ENCODE measurements around the gene FLYWCH2.
A peak's percentile ranks its signal among the peaks of the same experiment; 100 is the strongest.

The FLYWCH2 gene

DNA sequence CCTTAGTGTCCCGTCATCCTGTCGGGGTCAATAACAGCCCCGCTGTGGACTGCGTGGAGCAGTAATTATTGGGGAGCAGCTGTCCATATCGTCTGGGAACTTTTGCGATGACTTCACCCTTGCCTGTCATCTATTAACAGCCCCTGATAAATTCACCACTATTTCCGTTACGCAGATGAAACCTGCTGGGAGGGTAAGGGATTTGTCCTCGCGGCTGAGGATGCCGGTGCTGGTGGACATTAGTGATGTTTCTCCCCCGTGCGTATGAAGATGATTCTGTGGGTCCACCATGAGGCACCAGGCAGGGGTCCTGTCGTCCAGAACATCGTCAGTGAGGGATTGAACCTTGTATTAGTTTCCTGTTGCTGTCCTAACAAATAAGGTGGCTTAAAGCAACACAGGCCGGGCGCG is 1.0 kb downstream of the FLYWCH2 start:
- DNase-seq, result no peak

DNA sequence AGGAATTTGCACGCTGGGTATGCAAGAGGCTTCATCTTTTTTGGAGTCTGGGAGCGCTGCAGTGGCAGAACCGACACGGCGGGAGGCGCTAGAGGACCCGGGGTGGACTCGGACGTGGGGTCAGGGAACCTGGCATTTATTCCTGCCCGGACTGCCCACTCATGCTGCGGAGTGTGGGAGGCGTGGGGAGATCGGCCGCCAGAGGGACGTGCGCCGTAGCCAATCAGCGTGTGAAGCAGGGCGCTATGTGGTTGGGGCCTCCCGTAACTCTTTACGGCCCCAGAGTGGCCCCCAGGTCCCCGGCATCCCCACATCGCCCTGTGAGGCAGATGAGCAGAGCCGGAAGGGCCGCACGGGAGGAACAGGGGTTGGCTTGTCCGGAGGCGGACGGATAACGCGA is 11.2 kb downstream of the FLYWCH2 start:
- no peak for DNase-seq

DNA sequence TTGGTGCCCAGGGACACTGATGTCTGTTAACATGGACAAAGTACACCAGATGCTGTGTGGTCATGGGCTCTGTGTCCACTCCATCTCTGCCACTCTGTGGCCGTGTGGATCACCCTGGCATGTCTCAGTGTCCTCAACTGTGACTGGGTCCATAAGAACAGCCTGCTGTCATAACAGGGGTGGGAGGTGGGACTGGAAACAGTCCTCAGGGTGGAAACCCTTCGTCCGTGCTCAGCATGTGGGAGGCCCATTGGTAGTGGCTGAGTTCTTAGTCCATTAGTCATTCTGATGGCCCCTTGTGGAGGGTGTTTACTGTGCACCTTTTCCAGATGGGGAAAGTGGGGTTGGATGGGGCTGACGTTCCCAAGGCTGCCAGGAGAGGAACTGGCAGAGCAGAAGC is 12.8 kb downstream of the FLYWCH2 start:
- no peak for DNase-seq

DNA sequence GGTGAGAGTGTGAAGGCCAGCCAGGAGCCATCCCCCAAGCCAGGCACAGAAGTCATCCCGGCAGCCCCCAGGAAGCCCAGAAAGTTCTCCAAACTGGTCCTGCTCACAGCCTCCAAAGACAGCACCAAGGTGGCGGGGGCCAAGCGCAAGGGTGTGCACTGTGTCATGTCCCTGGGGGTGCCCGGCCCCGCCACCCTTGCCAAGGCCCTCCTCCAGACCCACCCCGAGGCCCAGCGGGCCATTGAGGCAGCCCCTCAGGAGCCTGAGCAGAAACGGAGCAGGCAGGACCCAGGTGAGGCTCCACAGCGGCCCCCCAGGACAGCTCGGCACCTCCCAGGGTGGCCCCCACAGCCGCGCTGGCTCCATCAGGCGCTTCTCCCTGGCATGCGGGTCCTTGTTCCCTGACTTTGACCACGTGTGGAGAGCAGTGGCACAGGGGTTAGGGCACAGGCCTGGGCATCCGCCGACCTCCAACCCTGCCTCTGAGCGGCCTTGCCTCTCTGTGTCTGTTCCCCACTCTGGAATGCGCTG is 13.5 kb downstream of the FLYWCH2 start:
- DNase-seq, result no peak

DNA sequence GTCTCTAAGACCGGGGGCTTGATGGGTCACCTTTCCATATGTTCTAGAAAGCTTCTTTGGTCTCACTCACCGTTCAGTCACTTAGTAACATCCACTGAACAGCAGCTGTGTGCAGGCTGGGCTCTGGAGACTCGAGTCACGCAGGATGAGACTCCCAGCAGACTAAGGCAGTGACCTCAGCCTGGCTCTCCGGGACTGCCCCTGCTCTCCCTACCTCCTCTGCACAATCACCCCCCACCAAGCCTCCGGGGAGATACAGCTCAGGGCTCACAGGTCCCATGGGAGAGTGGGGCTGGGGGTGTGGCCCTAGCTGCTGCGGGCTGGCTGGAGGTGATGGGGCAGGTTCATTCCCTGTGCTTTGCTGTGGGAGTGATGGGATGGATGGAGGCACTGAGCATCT is 14.1 kb downstream of the FLYWCH2 start:
- DNase-seq, result no peak

DNA sequence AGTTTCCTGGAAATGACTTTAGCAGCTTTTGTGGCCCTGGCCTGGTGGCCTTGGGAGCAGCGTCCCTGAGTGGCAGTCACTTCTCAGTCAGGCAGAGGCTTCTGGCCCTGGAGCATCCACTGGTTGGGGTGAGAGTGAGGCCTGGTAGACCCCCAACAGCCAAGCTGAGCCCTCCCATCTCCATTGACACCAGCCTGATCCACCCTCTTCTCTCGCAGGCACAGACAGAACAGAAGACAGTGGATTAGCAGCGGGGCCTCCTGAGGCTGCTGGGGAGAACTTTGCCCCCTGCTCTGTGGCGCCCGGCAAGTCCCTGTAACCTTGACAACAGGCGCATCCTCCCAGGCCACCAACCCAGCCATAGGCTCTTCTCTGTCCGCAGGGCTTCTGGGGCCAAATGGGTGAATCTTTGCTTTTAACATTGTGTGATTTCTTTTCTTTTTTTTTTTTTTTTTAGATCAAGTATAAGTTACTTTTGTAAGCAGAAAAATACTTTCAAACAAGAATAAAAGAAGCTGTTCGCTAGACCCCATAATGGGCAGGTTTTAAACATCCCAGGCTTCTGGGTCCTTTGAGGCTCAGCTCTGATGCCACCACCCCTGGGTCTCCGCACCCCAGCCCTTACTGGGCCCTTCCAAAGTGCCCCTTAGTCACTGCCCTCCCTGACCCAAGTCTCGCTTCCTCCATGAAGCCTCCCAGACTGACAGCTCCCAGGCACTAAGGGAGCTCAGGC is 16.0 kb downstream of the FLYWCH2 start:
- DNase-seq, result no peak

DNA sequence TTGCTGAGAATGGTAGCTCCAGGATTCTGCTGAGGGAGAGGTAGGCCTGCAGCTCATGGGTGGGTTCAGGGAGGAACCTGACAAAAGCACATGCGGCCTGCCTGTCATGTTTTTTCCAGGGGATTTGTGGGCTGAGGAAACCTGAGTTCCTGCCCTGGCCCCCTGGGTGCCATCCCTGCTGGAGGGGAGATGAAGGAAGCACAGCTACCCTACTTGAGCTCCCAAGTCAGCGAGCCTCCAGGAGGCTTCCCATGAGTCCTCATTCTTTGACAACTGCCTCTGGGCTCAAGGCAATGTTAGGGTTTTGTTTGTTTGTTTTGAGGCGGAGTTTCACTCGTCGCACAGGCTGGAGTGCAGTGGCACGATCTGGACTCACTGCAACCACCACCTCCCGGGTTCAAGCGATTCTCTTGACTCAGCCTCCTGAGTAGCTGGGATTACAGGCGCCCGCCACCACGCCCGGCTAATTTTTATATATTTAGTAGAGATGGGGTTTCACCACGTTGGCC is 16.6 kb downstream of the FLYWCH2 start:
- no peak for DNase-seq

DNA sequence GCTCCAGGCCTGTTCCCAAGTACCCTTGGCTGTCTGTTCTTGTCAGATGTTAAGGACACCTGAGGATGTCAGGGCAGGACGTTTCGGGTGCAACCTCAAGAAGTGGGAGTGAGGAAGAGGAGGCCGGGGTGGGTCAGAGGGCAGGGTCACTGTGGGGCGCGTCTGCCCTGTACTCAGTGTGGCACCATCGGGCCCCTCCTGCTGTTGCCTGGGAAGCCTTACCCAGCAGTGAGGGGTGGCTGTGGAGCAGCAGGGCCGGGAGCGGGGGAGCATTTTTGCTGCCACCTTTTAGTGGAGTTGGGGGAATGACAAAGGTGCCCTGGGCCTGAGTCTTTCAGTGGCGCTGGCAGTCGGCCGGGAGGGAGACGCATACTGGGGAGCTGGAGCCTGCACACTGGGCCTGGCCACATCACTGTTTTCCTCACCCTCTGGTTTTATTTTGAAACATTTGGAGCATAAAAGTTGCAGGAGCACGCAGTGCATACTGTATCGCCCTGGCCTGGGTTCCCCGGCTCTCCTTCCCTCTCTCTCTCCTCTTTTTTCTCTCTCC is 17.6 kb downstream of the FLYWCH2 start:
- no peak for DNase-seq

DNA sequence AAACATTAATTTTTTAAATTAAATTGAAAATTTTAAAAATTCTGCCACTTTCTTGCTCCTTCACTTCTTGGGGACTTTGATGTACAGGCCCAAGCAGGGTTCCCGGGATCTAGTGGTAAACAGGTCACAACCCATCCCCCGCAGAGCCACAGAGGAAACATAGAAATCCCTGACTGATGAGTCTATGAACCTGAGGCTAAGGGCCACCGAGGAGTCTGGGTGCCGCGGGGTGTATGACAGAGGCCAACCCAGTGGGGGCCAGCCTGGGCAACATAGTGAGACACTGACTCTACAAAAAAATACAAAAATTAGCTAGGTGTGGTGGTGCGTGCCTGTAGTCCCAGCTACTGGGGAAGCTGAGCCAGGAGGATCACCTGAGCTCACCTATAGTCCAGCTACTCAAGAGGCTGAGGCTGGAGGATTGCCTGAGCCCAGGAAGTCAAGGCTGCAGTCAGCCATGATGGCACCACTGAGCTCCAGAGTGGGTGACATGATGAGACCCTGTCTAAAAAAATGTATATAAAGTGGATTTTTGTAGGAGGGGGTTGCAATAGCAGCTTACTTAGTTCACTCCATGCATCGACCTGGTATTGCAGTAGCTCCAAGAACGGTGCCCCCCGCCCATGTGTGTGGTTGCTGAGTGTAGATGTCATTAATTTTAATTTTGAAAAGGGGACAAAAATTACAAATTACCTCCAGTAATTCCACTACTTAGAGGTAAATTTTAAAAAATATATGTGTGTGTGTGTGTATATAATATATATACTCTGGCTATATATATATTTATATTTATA is 19.5 kb downstream of the FLYWCH2 start:
- no peak for DNase-seq

DNA sequence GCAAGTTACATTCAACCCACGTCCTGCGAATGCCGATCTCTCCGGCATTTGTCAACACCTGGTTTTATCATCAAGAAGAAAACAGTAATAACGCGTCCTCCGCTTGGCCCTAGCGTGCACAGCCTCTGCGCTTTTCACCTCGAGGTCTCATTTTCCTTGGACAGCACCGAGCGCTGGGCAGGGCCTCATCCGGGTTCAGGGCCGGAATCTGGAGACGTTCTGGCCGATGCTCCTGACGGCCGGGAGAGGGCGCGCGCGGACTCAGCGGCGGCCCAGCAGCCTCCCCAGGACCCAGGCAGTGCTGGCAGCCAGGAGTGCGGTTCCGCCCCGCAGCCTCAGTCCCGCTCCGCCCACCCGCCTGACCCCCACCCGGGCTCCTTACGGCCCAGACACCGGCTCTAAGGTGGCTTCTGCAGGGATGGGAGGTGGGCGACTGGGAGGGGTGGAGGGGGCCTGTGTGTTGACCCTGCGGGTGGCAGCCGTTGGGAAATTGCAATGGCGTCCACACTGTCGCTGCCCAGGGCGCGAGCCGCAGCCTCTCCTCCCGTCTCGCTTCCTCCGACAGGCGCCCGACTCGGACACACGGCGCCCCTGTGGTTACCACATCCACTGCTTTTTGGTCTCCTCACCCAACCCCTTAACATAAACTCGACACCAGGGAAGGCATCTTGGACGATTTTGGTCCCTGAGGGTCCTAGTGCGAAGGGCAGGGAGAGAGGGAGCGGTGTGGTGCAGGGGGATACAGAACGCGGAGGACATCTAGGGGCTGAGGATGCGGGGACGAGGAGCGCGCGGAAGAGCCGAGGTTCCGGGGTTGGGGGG is 21.3 kb downstream of the FLYWCH2 start:
- DNase-seq, result peak; percentile 70

DNA sequence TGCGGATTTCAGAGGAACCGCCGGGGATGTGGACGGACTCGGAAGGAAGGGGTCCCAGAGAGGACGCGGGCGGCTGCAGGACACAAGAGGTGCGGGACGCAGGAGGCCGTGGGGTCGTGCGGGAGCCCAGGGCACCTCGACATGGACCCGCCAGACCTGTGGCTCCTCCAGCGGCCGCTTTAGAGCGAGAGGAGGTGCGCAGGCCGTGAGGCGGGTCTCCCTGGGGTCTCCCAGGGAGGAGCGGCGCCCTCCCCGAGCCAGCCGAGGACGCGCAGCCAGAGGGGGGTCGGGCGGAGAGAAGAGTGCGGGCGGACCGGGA is 21.9 kb downstream of the FLYWCH2 start:
- DNase-seq, result no peak

DNA sequence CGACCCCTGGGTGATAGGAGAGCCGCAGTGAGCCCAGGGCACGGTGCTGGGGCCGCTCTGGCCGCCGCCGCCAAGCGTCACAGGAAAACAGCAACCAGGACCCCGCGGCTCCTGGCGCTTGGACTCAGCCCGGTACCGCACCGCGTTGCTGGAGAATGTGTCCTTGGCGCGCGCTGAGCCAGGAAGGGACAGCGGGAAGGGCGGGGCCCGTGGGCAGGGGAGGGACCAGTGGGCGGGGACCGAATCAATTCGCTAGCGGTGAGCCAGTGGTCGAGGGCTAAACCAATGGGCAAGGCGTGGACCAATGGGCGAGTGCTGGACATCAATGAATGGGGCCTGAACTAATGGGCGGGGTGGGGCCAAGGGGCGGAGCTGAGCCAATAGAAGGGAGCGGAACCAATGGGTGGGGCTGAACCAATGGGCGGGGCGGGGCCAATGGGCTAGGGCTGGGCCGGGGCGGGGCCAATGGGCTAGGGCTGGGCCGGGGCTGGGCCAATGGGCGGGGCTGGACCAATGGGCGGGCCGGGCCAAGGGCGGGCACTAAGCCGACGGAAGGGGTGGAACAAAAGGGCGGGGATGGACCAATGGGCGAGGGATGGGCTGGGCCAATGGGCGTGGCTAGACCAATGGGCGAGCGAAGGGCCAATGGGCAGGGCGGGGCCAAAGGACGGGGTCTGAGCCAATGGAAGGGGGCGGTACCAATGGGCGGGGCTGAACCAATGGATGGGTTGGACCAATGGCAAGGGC is 22.4 kb downstream of the FLYWCH2 start:
- DNase-seq, result peak; percentile 87

DNA sequence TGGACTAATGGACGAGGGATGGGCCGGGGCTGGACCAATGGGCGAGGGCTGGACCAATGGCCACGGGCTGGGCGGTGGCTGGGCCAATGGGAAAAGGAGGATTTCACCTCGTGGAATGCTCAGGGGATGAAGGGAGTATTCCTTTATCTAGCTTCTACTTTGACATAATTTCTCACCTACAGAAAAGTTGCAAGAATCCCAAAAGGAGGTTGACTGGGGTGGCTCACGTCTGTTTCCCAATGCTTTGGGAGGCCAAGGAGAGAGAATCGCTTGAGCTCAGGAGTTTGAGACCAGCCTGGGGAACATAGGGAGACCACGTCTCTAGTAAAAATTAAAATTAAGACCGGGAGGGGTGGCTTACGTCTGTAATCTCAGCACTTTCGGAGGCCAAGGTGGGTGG is 23.0 kb downstream of the FLYWCH2 start:
- no peak for DNase-seq

DNA sequence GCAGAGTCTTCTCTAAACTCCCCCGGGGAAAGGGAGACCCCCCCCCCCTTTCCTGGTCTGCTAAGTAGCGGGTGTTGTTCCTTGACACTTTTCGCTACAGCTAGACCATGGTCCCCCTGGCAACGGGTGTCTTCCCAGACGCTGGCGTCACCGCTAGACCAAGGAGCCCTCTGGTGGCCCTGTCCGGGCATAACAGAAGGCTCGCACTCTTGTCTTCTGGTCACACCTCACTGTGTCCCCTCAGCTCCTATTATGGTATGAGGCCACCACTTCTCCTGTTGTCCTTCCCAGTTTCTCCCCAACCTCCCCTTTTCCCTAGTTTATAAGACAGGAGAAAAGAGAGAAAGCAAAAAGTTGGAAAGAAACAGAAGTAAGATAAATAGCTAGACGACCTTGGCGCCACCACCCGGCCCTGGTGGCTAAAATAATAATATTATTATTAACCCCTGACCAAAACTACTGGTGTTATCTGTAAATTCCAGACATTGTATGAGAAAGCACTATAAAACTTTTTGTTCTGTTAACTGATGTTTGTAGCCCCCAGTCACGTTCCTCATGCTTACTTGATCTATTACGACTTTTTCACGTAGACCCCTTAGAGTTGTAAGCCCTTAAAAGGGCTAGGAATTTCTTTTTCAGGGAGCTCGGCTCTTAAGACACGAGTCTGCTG is 24.2 kb downstream of the FLYWCH2 start:
- DNase-seq, result peak; percentile 50

DNA sequence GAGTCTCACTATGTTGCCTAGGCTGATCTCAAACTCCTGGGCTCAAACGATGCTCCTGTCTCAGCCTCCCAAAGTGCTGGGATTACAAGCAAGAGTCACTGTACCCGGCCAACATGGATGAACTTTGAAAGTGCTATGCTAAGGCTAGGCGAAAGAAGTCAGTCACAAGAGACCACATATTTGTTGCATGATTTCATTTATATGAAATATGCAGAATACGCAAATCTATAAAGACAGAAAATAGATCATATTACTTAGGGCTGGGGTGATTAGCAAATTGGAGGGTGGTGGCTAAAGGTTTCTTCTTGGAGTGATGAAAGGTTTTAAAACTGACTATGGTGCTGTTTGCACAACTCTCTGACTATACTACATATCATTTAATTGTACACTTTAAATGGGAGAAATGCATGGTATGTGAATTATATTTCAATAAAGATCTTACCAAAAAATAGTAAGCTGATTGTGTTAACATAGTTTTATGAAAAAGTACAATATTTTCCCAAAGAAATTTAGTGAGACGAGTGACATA is 27.5 kb downstream of the FLYWCH2 start:
- DNase-seq, result no peak

DNA sequence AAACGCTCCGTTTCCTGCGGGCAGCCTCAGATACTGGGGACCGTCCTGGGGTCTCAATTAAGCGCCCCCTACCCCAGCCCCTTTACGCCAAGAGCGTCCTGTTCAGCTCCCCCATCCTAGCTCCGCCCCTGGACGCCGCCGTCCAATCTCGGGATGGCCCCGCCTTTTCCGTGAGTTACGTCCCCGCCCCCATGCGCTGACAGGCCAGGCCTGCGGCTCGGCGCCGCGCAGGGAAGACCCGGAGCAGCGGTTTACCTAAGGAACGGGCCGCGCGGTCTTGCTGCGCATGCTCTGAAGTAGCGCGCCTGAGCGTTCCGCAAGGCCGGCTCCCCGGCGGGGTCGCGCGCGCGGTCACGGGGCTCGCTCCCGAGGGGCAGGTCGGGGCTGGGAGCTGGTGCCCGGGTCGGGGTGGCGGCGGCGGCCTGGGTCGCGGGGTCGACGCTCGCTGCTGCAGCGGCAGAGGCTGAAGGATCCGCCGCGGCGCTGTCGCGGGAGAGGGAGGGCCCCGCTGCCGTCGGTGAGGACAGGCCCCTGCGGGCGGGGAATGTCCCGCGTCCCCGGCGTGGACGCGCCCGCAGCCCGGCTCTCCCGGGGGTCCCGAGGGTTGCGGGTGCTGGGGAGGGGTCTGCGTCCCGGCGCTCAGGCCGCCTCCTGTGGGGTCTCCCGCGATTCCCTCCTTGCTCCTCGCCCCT is 28.8 kb downstream of the FLYWCH2 start, which contains the start of gene FLYWCH1:
TSS of gene FLYWCH1 (plus strand) at position 294 of the 692 bp plus-strand sequence. CDS start 17,755 bp downstream, outside the sequence.
- DNase-seq, result peak; percentile 97

DNA sequence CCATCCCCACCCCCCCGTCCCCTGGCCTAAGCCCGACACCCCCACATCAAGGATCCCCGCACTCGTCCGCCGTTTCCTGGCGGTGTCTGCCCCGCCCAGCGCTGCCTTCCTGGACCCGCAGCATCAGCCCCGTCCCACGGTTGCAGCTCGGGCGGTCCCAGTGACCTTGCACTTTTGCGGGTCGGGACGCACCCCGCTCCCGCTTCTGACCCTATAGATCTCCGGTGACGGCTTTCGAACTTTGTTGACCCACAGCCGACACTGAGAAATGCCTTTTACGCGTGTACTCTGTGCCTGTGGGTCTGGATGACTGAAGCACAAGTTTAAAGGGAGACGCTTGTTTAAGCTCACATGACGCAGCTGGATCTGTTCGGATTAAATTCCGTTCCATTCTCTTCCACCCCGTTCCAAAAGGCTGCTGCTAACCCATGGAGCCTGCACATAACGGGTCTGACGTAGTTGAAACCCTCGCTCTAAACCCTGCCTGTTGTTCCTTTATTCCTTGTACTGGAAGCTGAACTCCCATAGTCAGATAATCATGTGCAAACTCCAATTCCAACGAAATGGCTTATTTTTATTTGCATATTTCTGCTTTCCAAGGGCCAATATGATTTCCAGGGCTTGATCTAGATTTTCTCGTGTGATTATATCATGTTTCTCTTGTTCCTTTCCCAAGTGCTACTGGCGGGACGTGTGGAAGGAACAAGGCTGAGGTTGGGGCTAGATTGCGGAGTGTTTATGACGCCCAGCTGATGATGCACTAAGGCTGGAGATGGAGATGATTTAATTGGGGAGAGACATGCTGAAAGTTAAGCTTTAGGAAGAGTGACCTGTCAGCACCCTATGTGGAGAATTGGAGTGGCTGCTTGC is 29.6 kb downstream of the FLYWCH2 start:
- DNase-seq, result peak; percentile 27

DNA sequence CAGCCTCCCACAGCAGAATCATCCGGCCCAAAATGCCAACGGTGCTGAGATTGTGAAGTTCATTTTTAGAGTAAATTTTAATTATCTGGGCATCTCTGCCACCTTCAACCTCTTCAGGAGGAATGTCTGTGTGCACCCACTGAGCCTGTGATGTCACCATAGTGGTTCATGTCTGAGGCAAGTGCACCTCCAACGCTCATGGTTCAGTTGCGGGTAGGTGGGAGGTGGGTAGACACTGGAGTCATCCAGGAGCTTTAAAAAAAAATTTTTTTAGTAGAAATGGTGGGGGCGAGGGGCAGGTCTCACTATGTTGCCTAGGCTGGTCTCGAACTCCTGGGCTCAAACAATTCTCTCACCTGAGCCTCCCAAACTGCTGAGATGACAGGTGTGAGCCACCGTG is 30.6 kb downstream of the FLYWCH2 start:
- no peak for DNase-seq

DNA sequence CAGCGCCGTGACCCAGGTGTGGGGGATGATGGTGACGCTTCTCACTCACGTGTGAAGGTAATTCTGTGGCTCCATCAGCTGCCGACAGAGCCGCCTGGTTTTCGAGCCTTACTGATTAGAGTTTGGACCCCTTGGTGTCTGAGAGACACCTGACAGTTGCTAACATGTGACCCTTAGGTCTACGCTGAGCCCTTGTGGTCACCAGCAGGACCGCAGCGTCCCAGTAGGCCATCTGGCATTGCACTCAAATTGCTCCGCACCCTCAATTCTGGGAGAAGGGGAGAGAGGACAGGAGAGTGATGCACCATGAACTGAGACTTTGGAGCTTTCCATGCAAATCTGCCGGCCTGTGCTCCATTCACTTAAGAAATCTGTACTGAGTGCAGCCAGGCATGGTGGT is 31.2 kb downstream of the FLYWCH2 start:
- DNase-seq, result no peak
